CD4-positive, CD25-positive, alpha-beta regulatory T cell (primary cell): ENCODE data around the gene S100G. TPM values are rescaled to one million over a fixed set of nuclear protein-coding genes. Genes with fewer than 3 reads are reported as not detected.

Source experiments
- ATAC-seq, 2 donors: fragments of 150-1000 bp; cut with Tn5 transposase; one replicate each; pipeline ENCODE4 v1.10.0; 2021; ENCODE audit warnings: low read depth in 2 of 2, moderate number of reproducible peaks in 2 of 2, moderate library complexity in 1 of 2
- DNase-seq, 3 donors: peaks; one replicate each; pipeline versions ENCODE4 v3.0.0 to v3.0.0-alpha.2; 2012 to 2022; ENCODE audit warnings: mixed read lengths in 1 of 3
- H3K27ac ChIP-seq: one replicate; pipeline ENCODE4 v1.7.0; 2013; ENCODE audit warnings: mild to moderate bottlenecking, low read length; ENCODE audit not compliant: insufficient read depth, poor library complexity, severe bottlenecking
- H3K27me3 ChIP-seq: one replicate; pipeline ENCODE4 v1.7.0; 2013; ENCODE audit warnings: low read length; ENCODE audit not compliant: control insufficient read depth, insufficient read depth
- H3K36me3 ChIP-seq: one replicate; pipeline ENCODE4 v1.7.0; 2013; ENCODE audit warnings: mild to moderate bottlenecking, low read length, moderate library complexity; ENCODE audit not compliant: control insufficient read depth, insufficient read depth
- H3K4me1 ChIP-seq: 2 replicates; pipeline ENCODE4 v1.7.0; 2013; ENCODE audit warnings: mild to moderate bottlenecking, low read length; ENCODE audit not compliant: insufficient read depth, control insufficient read depth, poor library complexity, severe bottlenecking
- H3K4me3 ChIP-seq: one replicate; pipeline ENCODE4 v1.7.0; 2013; ENCODE audit warnings: low read depth, mild to moderate bottlenecking, low read length, moderate library complexity
- H3K9me3 ChIP-seq, 2 experiments: 1 replicate in 1 of 2; 2 replicates in 1 of 2; pipeline ENCODE4 v1.7.0; 2013; ENCODE audit warnings: low read length in 2 of 2, mild to moderate bottlenecking in 1 of 2, moderate library complexity in 1 of 2; ENCODE audit not compliant: control insufficient read depth in 2 of 2
- H3K27ac Mint-ChIP-seq, 3 donors: one replicate each; pipeline ENCODE4 v1.8.0; 2020 to 2022; ENCODE audit warnings: mild to moderate bottlenecking in 3 of 3, mixed read lengths in 3 of 3, moderate library complexity in 2 of 3
- H3K27me3 Mint-ChIP-seq: one replicate; pipeline ENCODE4 v1.8.0; 2022; ENCODE audit warnings: mild to moderate bottlenecking, mixed read lengths
- H3K36me3 Mint-ChIP-seq: one replicate; pipeline ENCODE4 v1.8.0; 2020; ENCODE audit warnings: mixed read lengths
- H3K4me1 Mint-ChIP-seq, 4 donors: one replicate each; pipeline ENCODE4 v1.8.0; 2020 to 2022; ENCODE audit warnings: mixed read lengths in 4 of 4, mild to moderate bottlenecking in 1 of 4
- H3K4me3 Mint-ChIP-seq, 4 donors: one replicate each; pipeline ENCODE4 v1.8.0; 2020 to 2022; ENCODE audit warnings: mild to moderate bottlenecking in 4 of 4, mixed read lengths in 4 of 4, moderate library complexity in 3 of 4
- H3K9me3 Mint-ChIP-seq, 7 donors: one replicate each; pipeline ENCODE4 v1.8.0; 2020 to 2022; ENCODE audit warnings: mixed read lengths in 7 of 7, mild to moderate bottlenecking in 3 of 7, moderate library complexity in 2 of 7
- polyA plus RNA-seq, 4 donors: library from polyadenylated mRNA; unstranded; fragments of 300-500 nt; fragmentation: Illumina TruSeq; gene quantifications; one replicate each; pipeline ENCODE4 v1.2.3, GENCODE V29; 2021
- total RNA-seq: library from RNA; stranded (reverse); gene quantifications from one replicate; pipeline ENCODE4 v1.2.3, GENCODE V29; 2022

S100G gene
- total and polyA plus RNA-seq, 5 donors from 2014 or later, result not detected

DNA sequence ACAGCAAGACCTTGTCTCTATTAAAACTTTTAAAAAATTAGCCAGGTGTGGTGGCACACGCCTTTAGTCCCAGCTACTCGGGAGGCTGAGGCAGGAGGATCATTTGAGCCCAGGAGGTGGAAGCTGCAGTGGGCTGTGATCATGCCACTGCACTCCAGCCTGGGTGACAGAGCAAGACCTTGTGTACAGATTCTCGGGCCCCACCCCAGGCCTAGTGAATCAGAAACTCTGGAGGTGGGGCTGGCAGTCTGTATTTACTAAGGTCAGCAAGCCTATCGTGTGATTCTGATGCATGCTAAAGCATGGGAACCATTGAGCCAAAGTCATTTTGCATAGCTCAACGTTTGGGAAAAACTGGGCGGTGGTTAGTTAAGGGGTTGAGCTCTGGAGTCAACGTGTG, 3.5 kb downstream of the S100G start:
- Mint-ChIP-seq H3K27me3 (no peaks in the 10 kb centered on the region), H3K27ac (no peak overlapping the region), H3K4me1 (no peaks in the 10 kb centered on the region), H3K9me3 (no peaks in the 10 kb centered on the region), H3K36me3 (no peaks in the 10 kb centered on the region), H3K4me3 (no peak overlapping the region)
- H3K4me1 ChIP-seq, result no peaks in the 10 kb centered on the region
- no peak overlapping the region for H3K4me3 ChIP-seq
- no peaks in the 10 kb centered on the region for H3K27me3 ChIP-seq
- no peaks in the 10 kb centered on the region for H3K36me3 ChIP-seq
- ATAC-seq (no peak), DNase-seq (no peak)
- H3K27ac ChIP-seq, result no peak overlapping the region
- no peaks in the 10 kb centered on the region for H3K9me3 ChIP-seq

DNA sequence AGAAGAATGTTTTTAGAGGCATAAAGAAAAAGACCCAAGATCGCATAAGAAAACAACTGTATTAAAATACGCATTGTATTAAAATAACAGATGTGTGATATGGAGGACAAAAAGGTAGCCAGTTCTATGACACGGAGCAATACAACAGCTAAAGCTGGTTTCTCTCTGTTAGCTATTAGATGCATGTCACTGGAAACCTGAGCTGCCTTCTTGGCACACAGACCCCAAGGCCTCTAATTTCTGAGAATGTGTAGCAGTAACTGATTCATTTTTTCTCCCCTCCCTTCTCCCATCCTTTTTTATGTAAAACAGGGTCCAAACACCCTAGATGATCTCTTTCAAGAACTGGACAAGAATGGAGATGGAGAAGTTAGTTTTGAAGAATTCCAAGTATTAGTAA, 4.1 kb downstream of the S100G start:
- Mint-ChIP-seq H3K27me3 (no peaks in the 10 kb centered on the region), H3K4me3 (no peak overlapping the region), H3K27ac (no peak overlapping the region), H3K36me3 (no peaks in the 10 kb centered on the region), H3K4me1 (no peaks in the 10 kb centered on the region), H3K9me3 (no peaks in the 10 kb centered on the region)
- H3K36me3 ChIP-seq, result no peaks in the 10 kb centered on the region
- no peaks in the 10 kb centered on the region for H3K27me3 ChIP-seq
- no peak overlapping the region for H3K27ac ChIP-seq
- H3K9me3 ChIP-seq, result no peaks in the 10 kb centered on the region
- no peak for DNase-seq
- no peak overlapping the region for H3K4me3 ChIP-seq
- no peak for ATAC-seq
- no peaks in the 10 kb centered on the region for H3K4me1 ChIP-seq

DNA sequence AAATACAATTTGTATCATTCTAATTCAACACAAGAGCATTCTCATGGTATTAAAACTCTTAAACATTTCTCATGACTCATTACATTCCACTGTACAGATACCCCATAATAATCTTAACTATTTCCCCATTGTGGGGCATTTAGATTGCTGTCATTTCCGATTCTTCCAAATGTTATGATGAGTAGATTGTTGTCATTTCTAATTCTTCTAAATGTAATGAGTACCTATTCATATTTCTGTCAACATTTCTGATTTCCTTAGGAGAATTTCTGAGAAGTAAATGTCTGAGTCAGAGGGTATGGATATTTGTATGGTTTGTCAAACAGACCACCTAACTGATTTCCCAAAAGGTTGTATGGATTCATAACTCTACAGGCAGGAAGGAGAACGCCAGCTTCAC, 8.3 kb downstream of the S100G start:
- H3K36me3 ChIP-seq, result no peaks in the 10 kb centered on the region
- no peaks in the 10 kb centered on the region for H3K36me3 Mint-ChIP-seq
- no peaks in the 10 kb centered on the region for H3K27me3 Mint-ChIP-seq
- peaks cover 0 to 2% (median 0%) of the 10 kb centered on the region in 4 donors for H3K4me1 Mint-ChIP-seq
- no peaks in the 10 kb centered on the region for H3K27me3 ChIP-seq
- no peak overlapping the region for H3K4me3 ChIP-seq
- no peaks in the 10 kb centered on the region for H3K9me3 ChIP-seq
- H3K27ac Mint-ChIP-seq, result no peak overlapping the region
- no peaks in the 10 kb centered on the region for H3K9me3 Mint-ChIP-seq
- no peak overlapping the region for H3K27ac ChIP-seq
- no peak overlapping the region for H3K4me3 Mint-ChIP-seq
- ATAC-seq, result no peak
- H3K4me1 ChIP-seq, result no peaks in the 10 kb centered on the region
- DNase-seq, result no peak

DNA sequence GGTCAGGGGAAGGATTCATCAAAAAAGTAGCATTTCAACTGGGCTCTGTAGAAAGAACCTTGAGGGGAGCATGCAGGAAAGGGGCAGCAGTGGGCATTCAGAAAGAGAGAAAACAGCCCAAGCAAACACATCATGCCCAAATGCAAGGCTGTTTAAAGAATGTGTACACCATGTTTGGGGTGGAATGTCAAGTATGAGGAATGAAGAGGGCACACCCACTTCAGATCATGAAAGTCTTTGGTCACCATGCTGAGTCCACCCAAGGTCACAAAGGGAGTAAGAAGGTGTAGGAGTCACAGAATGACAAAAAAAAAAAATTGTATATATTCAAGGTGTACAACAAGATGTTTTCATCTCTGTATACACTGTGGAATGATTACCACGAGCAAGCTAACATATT, 9.4 kb downstream of the S100G start:
- H3K4me1 ChIP-seq, result no peaks in the 10 kb centered on the region
- Mint-ChIP-seq H3K27me3 (no peaks in the 10 kb centered on the region), H3K4me3 (no peak overlapping the region), H3K4me1 (peaks cover 0 to 2% (median 0%) of the 10 kb centered on the region in 4 donors), H3K36me3 (no peaks in the 10 kb centered on the region), H3K9me3 (no peaks in the 10 kb centered on the region), H3K27ac (no peak overlapping the region)
- ATAC-seq (no peak), DNase-seq (no peak)
- no peaks in the 10 kb centered on the region for H3K27me3 ChIP-seq
- no peaks in the 10 kb centered on the region for H3K36me3 ChIP-seq
- no peak overlapping the region for H3K4me3 ChIP-seq
- no peaks in the 10 kb centered on the region for H3K9me3 ChIP-seq
- no peak overlapping the region for H3K27ac ChIP-seq

DNA sequence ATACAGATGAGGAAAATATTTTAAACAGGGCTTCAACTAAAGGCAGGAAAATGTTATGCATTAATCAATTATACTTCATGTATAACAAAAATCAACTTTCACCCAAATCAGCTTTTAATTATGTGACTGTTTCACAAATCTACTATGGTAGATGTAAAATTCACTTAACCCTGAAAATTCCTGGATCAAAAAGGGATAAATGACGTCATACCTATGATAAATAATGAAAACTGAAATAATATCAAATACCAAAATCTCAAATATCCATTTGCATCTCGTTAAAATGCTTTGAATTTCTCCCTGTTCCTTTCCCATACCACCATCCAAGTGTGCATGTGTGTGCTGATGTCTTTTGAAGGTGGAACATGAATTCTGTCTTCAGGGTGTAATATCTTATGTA, 11.5 kb downstream of the S100G start:
- Histone ChIP-seq H3K27me3 (no peaks in the 10 kb centered on the region), H3K27ac (no peak overlapping the region), H3K36me3 (peaks cover 3% of the 10 kb centered on the region), H3K4me1 (no peaks in the 10 kb centered on the region), H3K4me3 (no peak overlapping the region), H3K9me3 (no peaks in the 10 kb centered on the region)
- H3K27me3 Mint-ChIP-seq, result no peaks in the 10 kb centered on the region
- H3K4me3 Mint-ChIP-seq, result no peak overlapping the region
- no peaks in the 10 kb centered on the region for H3K9me3 Mint-ChIP-seq
- no peak overlapping the region for H3K27ac Mint-ChIP-seq
- DNase-seq (no peak), ATAC-seq (no peak)
- peaks cover 6% of the 10 kb centered on the region for H3K36me3 Mint-ChIP-seq
- peaks cover 0 to 2% (median 0%) of the 10 kb centered on the region in 4 donors for H3K4me1 Mint-ChIP-seq

DNA sequence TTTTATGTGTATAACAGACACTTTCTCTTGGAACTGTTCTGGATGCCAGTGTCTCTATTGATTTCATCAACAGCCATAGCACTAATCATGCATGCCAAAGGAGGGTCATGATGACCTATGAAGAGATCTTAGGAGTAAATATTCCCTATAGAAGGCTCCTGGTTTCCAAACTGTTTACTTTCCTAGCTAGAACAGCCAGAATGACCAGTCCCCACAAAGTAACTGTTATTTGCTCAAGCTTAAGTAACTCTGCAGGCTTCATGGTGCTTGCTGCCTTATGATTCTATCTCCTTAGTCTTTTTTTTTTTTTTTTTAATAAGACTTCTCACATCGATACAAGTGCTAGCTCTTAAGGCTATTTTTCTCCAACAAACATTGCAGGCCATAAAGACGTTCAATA, 12.4 kb downstream of the S100G start:
- ATAC-seq, result no peak

DNA sequence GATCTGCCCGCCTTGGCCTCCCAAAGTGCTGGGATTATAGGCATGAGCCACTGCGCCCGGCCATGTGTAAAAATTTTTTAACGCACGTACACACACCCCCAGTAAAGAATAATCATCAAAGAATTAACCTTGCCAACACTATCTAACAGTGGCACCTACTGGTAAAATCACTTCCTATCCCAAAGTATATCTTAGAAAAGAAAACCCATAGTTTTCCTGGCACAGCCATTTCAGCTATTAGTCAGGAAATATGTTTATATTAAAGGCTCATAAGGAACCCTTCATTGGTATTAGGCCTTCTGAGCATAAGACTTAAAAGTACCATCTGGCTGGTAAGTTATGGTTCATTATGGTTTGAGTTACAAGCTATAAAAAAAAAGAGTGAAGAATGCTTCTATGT, 14.1 kb downstream of the S100G start:
- Mint-ChIP-seq H3K4me3 (no peak overlapping the region), H3K36me3 (peaks cover 6% of the 10 kb centered on the region), H3K27ac (no peak overlapping the region), H3K9me3 (no peaks in the 10 kb centered on the region), H3K27me3 (no peaks in the 10 kb centered on the region), H3K4me1 (peaks cover 0 to 2% (median 0%) of the 10 kb centered on the region in 4 donors)
- H3K9me3 ChIP-seq, result no peaks in the 10 kb centered on the region
- ATAC-seq, result no peak
- H3K4me1 ChIP-seq, result no peaks in the 10 kb centered on the region
- no peak for DNase-seq
- no peaks in the 10 kb centered on the region for H3K27me3 ChIP-seq
- no peak overlapping the region for H3K27ac ChIP-seq
- no peak overlapping the region for H3K4me3 ChIP-seq
- peaks cover 6% of the 10 kb centered on the region for H3K36me3 ChIP-seq

More for the DNA sequence above, 12.4 kb downstream of the S100G start:
- H3K4me3 Mint-ChIP-seq, result no peak overlapping the region
- H3K4me1 Mint-ChIP-seq, result peaks cover 0 to 2% (median 0%) of the 10 kb centered on the region in 4 donors
- DNase-seq, result no peak
- Histone ChIP-seq H3K9me3 (no peaks in the 10 kb centered on the region), H3K36me3 (peaks cover 6% of the 10 kb centered on the region), H3K27ac (no peak overlapping the region), H3K27me3 (no peaks in the 10 kb centered on the region), H3K4me1 (no peaks in the 10 kb centered on the region), H3K4me3 (no peak overlapping the region)
- peaks cover 6% of the 10 kb centered on the region for H3K36me3 Mint-ChIP-seq
- no peaks in the 10 kb centered on the region for H3K9me3 Mint-ChIP-seq
- H3K27me3 Mint-ChIP-seq, result no peaks in the 10 kb centered on the region
- no peak overlapping the region for H3K27ac Mint-ChIP-seq

DNA sequence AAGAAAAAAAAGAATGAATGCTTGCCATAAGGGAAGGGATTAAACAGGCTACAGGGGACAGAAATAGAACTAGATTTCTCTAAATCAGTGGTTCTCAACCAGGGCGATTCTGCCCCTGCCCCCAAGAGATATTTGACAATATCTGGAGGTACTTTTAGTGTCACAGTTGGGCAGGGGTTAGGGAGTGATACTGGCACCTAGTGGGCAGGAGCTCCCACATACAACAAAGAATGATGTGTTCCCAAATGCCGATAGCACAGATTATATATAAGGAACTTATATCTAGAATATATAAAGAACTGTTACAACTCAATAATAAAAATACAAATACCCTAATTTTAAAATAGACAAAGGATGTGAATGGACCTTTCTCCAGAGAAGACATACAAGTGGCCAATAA, 14.7 kb downstream of the S100G start:
- Histone ChIP-seq H3K4me1 (no peaks in the 10 kb centered on the region), H3K36me3 (peaks cover 6% of the 10 kb centered on the region), H3K9me3 (no peaks in the 10 kb centered on the region), H3K27me3 (no peaks in the 10 kb centered on the region), H3K27ac (no peak overlapping the region), H3K4me3 (no peak overlapping the region)
- ATAC-seq (no peak), DNase-seq (no peak)
- peaks cover 6% of the 10 kb centered on the region for H3K36me3 Mint-ChIP-seq
- no peak overlapping the region for H3K4me3 Mint-ChIP-seq
- no peak overlapping the region for H3K27ac Mint-ChIP-seq
- peaks cover 0 to 2% (median 0%) of the 10 kb centered on the region in 4 donors for H3K4me1 Mint-ChIP-seq
- H3K9me3 Mint-ChIP-seq, result no peaks in the 10 kb centered on the region
- no peaks in the 10 kb centered on the region for H3K27me3 Mint-ChIP-seq
